Mesothelial cell of epicardium (in vitro differentiated cells): ENCODE data around the gene ARPP19. TPM values are rescaled to one million over a fixed set of nuclear protein-coding genes. Genes with fewer than 3 reads are reported as not detected.

Source experiments
- DNase-seq, 2 experiments: peaks; one replicate each; pipeline ENCODE4 v3.0.0; 2021; ENCODE audit warnings: low spot score in 2 of 2; ENCODE audit not compliant: unreplicated experiment in 2 of 2
- H3K27ac Mint-ChIP-seq: 2 replicates; pipeline ENCODE4 v1.8.0; 2021; ENCODE audit warnings: mixed read lengths
- H3K27me3 Mint-ChIP-seq: 2 replicates; pipeline ENCODE4 v1.8.0; 2021; ENCODE audit warnings: low read depth, mixed read lengths
- H3K36me3 Mint-ChIP-seq: 2 replicates; pipeline ENCODE4 v1.8.0; 2021; ENCODE audit warnings: mixed read lengths
- H3K4me1 Mint-ChIP-seq: 2 replicates; pipeline ENCODE4 v1.8.0; 2021; ENCODE audit warnings: mixed read lengths
- H3K4me3 Mint-ChIP-seq: 2 replicates; pipeline ENCODE4 v1.8.0; 2021; ENCODE audit warnings: mild to moderate bottlenecking, moderate library complexity, mixed read lengths
- H3K9me3 Mint-ChIP-seq: 2 replicates; pipeline ENCODE4 v1.8.0; 2021; ENCODE audit warnings: mixed read lengths
- total RNA-seq: library from RNA; stranded (reverse); gene quantifications from 3 replicates; pipeline ENCODE4 v1.2.1, GENCODE V29; 2021
- TF ChIP-seq, protein P1 (sequence below): fragments of 200-600 bp; sonication (generic); IDR thresholded peaks from one replicate; pipeline ENCODE4 v1.5.0; 2021; ENCODE audit warnings: antibody characterized with exemption; ENCODE audit not compliant: unreplicated experiment

Gene ARPP19
- total RNA-seq, 1 donor from 2014 or later, result 144 TPM

DNA sequence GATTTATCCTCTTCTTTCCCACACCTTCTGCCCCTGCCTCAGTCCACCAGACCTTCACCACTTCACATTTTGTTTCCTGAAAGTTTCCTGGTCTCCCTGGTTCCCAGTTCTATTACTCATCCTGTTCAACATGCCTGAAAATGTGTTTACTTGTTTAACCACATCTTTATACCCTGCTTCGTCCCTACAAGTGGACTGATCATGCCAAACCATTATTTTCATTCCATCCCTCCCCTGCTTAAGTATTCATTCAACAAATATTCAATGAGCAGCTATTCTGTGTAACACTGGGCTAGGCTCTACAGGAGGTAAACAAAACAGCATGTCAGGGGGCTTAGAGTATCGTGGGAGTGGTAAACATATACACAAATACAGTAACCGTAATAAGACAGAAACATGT, 45.6 kb downstream of the ARPP19 start:
- TF ChIP-seq, protein P1, sequence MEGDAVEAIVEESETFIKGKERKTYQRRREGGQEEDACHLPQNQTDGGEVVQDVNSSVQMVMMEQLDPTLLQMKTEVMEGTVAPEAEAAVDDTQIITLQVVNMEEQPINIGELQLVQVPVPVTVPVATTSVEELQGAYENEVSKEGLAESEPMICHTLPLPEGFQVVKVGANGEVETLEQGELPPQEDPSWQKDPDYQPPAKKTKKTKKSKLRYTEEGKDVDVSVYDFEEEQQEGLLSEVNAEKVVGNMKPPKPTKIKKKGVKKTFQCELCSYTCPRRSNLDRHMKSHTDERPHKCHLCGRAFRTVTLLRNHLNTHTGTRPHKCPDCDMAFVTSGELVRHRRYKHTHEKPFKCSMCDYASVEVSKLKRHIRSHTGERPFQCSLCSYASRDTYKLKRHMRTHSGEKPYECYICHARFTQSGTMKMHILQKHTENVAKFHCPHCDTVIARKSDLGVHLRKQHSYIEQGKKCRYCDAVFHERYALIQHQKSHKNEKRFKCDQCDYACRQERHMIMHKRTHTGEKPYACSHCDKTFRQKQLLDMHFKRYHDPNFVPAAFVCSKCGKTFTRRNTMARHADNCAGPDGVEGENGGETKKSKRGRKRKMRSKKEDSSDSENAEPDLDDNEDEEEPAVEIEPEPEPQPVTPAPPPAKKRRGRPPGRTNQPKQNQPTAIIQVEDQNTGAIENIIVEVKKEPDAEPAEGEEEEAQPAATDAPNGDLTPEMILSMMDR, result no peak

DNA sequence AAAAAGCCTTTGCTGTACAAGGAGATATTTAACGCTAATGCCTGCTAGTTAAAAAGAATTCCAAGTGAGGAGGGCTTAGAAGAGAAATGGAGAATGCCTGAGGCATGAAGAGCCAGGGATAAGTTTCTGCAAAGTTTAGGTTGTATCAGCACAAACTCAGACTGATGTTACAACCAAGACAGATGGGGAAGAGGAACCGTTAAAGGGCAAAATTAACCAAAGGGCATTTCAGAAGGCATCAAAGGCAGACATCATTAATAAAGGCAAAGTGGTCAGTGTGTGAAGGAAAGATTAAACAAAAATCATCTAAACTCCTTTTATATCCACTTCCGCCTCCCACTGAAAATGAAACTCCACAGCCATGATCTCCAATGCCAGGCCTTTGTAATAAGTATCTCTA, 47.1 kb downstream of the ARPP19 start:
- Mint-ChIP-seq H3K27me3 (peaks cover under 1% of the 10 kb centered on the region), H3K27ac (no peak overlapping the region), H3K36me3 (no peaks in the 10 kb centered on the region), H3K9me3 (no peaks in the 10 kb centered on the region), H3K4me1 (no peaks in the 10 kb centered on the region), H3K4me3 (no peak overlapping the region)
- DNase-seq, result no peak
- TF ChIP-seq, protein P1, result no peak

More for the DNA sequence above, 45.6 kb downstream of the ARPP19 start:
- peaks cover 4% of the 10 kb centered on the region for H3K4me1 Mint-ChIP-seq
- no peak overlapping the region for H3K27ac Mint-ChIP-seq
- no peak overlapping the region for H3K4me3 Mint-ChIP-seq
- H3K9me3 Mint-ChIP-seq, result no peaks in the 10 kb centered on the region
- H3K27me3 Mint-ChIP-seq, result peaks cover 16% of the 10 kb centered on the region
- no peaks in the 10 kb centered on the region for H3K36me3 Mint-ChIP-seq
- no peak for DNase-seq

GRCh38 chr15:52520421-52520820, 48.4 kb downstream of the ARPP19 start:
- Mint-ChIP-seq H3K4me1 (no peaks in the 10 kb centered on the region), H3K4me3 (no peak overlapping the region), H3K27me3 (no peaks in the 10 kb centered on the region), H3K27ac (no peak overlapping the region), H3K9me3 (no peaks in the 10 kb centered on the region), H3K36me3 (no peaks in the 10 kb centered on the region)
- TF ChIP-seq, protein P1, result no peak
- DNase-seq, result no peak

DNA sequence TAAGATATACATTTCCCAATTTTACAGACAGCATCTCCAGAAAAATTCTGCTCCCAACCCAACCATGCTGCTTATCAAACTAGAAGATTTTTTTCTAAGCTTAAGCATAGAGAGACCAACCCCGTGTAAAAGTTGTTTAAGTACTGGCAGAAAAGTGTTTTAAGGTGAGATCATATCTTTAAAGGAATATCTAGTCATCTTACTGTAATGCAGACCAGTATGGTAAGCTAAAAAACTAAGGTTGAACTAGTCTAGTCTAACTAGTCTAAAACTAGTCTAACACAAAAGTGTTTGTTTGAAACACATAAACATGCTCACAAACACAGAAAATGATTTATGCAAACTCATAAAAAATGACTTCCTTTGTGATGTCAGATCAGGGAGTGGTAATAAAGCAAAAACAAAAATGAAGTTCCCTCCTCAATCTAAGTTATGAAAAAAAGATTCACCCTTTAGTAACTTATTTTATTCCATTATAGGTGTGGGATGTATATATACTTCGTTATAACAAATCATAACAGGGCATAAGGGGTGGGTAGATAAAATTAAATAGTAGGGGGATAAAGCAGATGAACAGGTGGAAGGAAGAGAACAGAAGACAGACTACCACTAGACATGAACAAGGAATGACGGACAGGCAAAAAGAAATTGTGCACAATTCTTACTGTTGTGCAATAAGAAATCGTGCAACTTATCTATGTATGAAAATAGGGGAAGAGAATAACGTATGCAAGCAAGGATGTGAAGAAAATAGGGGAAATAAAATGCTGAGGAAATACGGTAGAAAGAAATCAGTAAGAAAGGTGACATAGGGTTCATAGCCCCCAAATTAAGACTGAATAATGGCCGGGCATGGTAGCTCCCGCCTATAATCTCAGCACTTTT, 50.1 kb downstream of the ARPP19 start:
- H3K27ac Mint-ChIP-seq, result no peak overlapping the region
- no peak for DNase-seq
- no peaks in the 10 kb centered on the region for H3K27me3 Mint-ChIP-seq
- no peak overlapping the region for H3K4me3 Mint-ChIP-seq
- H3K4me1 Mint-ChIP-seq, result no peaks in the 10 kb centered on the region
- TF ChIP-seq, protein P1, result no peak
- no peaks in the 10 kb centered on the region for H3K36me3 Mint-ChIP-seq
- no peaks in the 10 kb centered on the region for H3K9me3 Mint-ChIP-seq

GRCh38 chr15:52517014-52517413, 51.8 kb downstream of the ARPP19 start:
- DNase-seq, result no peak
- Mint-ChIP-seq H3K27ac (no peak overlapping the region), H3K36me3 (no peaks in the 10 kb centered on the region), H3K9me3 (no peaks in the 10 kb centered on the region), H3K4me3 (no peak overlapping the region), H3K27me3 (no peaks in the 10 kb centered on the region), H3K4me1 (no peaks in the 10 kb centered on the region)
- TF ChIP-seq, protein P1, result no peak
